CD4-positive, CD25-positive, alpha-beta regulatory T cell (primary cell): ENCODE results near the gene ZNF385C. TPM values are rescaled to one million over a fixed set of nuclear protein-coding genes. Genes with fewer than 3 reads are reported as not detected.

ENCODE experiments used
- ATAC-seq, 2 donors: fragments of 150-1000 bp; cut with Tn5 transposase; one replicate each; pipeline ENCODE4 v1.10.0; 2021; ENCODE audit warnings: low read depth in 2 of 2, moderate number of reproducible peaks in 2 of 2, moderate library complexity in 1 of 2
- DNase-seq, 3 donors: peaks; one replicate each; pipeline versions ENCODE4 v3.0.0 to v3.0.0-alpha.2; 2012 to 2022; ENCODE audit warnings: mixed read lengths in 1 of 3
- H3K27ac ChIP-seq: one replicate; pipeline ENCODE4 v1.7.0; 2013; ENCODE audit warnings: mild to moderate bottlenecking, low read length; ENCODE audit not compliant: insufficient read depth, poor library complexity, severe bottlenecking
- H3K27me3 ChIP-seq: one replicate; pipeline ENCODE4 v1.7.0; 2013; ENCODE audit warnings: low read length; ENCODE audit not compliant: control insufficient read depth, insufficient read depth
- H3K36me3 ChIP-seq: one replicate; pipeline ENCODE4 v1.7.0; 2013; ENCODE audit warnings: mild to moderate bottlenecking, low read length, moderate library complexity; ENCODE audit not compliant: control insufficient read depth, insufficient read depth
- H3K4me1 ChIP-seq: 2 replicates; pipeline ENCODE4 v1.7.0; 2013; ENCODE audit warnings: mild to moderate bottlenecking, low read length; ENCODE audit not compliant: insufficient read depth, control insufficient read depth, poor library complexity, severe bottlenecking
- H3K4me3 ChIP-seq: one replicate; pipeline ENCODE4 v1.7.0; 2013; ENCODE audit warnings: low read depth, mild to moderate bottlenecking, low read length, moderate library complexity
- H3K9me3 ChIP-seq, 2 experiments: 1 replicate in 1 of 2; 2 replicates in 1 of 2; pipeline ENCODE4 v1.7.0; 2013; ENCODE audit warnings: low read length in 2 of 2, mild to moderate bottlenecking in 1 of 2, moderate library complexity in 1 of 2; ENCODE audit not compliant: control insufficient read depth in 2 of 2
- H3K27ac Mint-ChIP-seq, 3 donors: one replicate each; pipeline ENCODE4 v1.8.0; 2020 to 2022; ENCODE audit warnings: mild to moderate bottlenecking in 3 of 3, mixed read lengths in 3 of 3, moderate library complexity in 2 of 3
- H3K27me3 Mint-ChIP-seq: one replicate; pipeline ENCODE4 v1.8.0; 2022; ENCODE audit warnings: mild to moderate bottlenecking, mixed read lengths
- H3K36me3 Mint-ChIP-seq: one replicate; pipeline ENCODE4 v1.8.0; 2020; ENCODE audit warnings: mixed read lengths
- H3K4me1 Mint-ChIP-seq, 4 donors: one replicate each; pipeline ENCODE4 v1.8.0; 2020 to 2022; ENCODE audit warnings: mixed read lengths in 4 of 4, mild to moderate bottlenecking in 1 of 4
- H3K4me3 Mint-ChIP-seq, 4 donors: one replicate each; pipeline ENCODE4 v1.8.0; 2020 to 2022; ENCODE audit warnings: mild to moderate bottlenecking in 4 of 4, mixed read lengths in 4 of 4, moderate library complexity in 3 of 4
- H3K9me3 Mint-ChIP-seq, 7 donors: one replicate each; pipeline ENCODE4 v1.8.0; 2020 to 2022; ENCODE audit warnings: mixed read lengths in 7 of 7, mild to moderate bottlenecking in 3 of 7, moderate library complexity in 2 of 7
- polyA plus RNA-seq, 4 donors: library from polyadenylated mRNA; unstranded; fragments of 300-500 nt; fragmentation: Illumina TruSeq; gene quantifications; one replicate each; pipeline ENCODE4 v1.2.3, GENCODE V29; 2021
- total RNA-seq: library from RNA; stranded (reverse); gene quantifications from one replicate; pipeline ENCODE4 v1.2.3, GENCODE V29; 2022

Gene ZNF385C
- total and polyA plus RNA-seq, 5 donors from 2014 or later: 0.21 TPM; not detected in 4

- H3K27me3 ChIP-seq: peaks cover 4% of the 10 kb centered on the region
- H3K9me3 Mint-ChIP-seq: peaks cover 0 to 1% (median 0%) of the 10 kb centered on the region in 7 donors
- H3K9me3 ChIP-seq: no peaks in the 10 kb centered on the region
- no peaks in the 10 kb centered on the region for H3K36me3 Mint-ChIP-seq
- no peak for DNase-seq
- no peaks in the 10 kb centered on the region for H3K4me1 ChIP-seq
- no peak overlapping the region for H3K27ac ChIP-seq
- peaks cover 18% of the 10 kb centered on the region for H3K27me3 Mint-ChIP-seq
- no peak overlapping the region for H3K4me3 ChIP-seq
- no peaks in the 10 kb centered on the region for H3K4me1 Mint-ChIP-seq
- H3K4me3 Mint-ChIP-seq: no peak overlapping the region
- H3K36me3 ChIP-seq: no peaks in the 10 kb centered on the region
- H3K27ac Mint-ChIP-seq: peak overlapping the region in 2 of 3 donors; percentile 11 to 49
- no peak for ATAC-seq
Observed at GRCh38 chr17:42090964-42091790, 7.1 kb downstream of the ZNF385C start.

DNA sequence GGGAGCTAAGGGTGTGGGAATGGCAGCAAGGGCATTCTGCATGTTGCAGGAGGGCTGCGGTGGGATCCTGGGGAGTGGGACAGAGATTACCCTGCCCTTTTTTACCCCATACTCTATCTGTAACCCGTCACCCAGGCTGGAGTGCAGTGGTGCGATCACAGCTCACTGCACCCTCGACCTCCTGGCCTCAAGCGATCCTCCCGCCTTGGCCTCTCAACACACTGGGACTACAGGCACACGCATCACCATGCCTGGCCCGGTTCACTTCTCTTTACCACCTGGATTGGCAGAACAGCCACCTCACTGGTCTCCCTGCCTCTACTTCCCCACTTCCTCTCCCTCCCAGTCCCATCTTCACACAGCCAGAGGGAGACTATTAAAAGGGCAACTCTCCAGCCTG lies 9.5 kb downstream of the ZNF385C start:
- no peaks in the 10 kb centered on the region for H3K4me1 ChIP-seq
- Mint-ChIP-seq H3K36me3 (no peaks in the 10 kb centered on the region), H3K9me3 (peaks cover 0 to 1% (median 0%) of the 10 kb centered on the region in 7 donors), H3K27me3 (peaks cover 14% of the 10 kb centered on the region), H3K4me1 (no peaks in the 10 kb centered on the region), H3K4me3 (no peak overlapping the region), H3K27ac (no peak overlapping the region)
- no peak overlapping the region for H3K4me3 ChIP-seq
- H3K36me3 ChIP-seq: no peaks in the 10 kb centered on the region
- no peak overlapping the region for H3K27ac ChIP-seq
- peaks cover 4% of the 10 kb centered on the region for H3K27me3 ChIP-seq
- DNase-seq: no peak
- no peaks in the 10 kb centered on the region for H3K9me3 ChIP-seq
- ATAC-seq: no peak

GRCh38 chr17:42087736-42088705 lies 10.3 kb downstream of the ZNF385C start:
- H3K27ac Mint-ChIP-seq: no peak overlapping the region
- Histone ChIP-seq H3K4me3 (no peak overlapping the region), H3K36me3 (no peaks in the 10 kb centered on the region), H3K27ac (no peak overlapping the region), H3K27me3 (peaks cover 4% of the 10 kb centered on the region), H3K9me3 (no peaks in the 10 kb centered on the region), H3K4me1 (no peaks in the 10 kb centered on the region)
- H3K4me3 Mint-ChIP-seq: no peak overlapping the region
- H3K9me3 Mint-ChIP-seq: peaks cover 0 to 1% (median 0%) of the 10 kb centered on the region in 7 donors
- DNase-seq (no peak), ATAC-seq (no peak)
- no peaks in the 10 kb centered on the region for H3K4me1 Mint-ChIP-seq
- H3K27me3 Mint-ChIP-seq: peaks cover 14% of the 10 kb centered on the region
- no peaks in the 10 kb centered on the region for H3K36me3 Mint-ChIP-seq

GRCh38 chr17:42087042-42087701 lies 11.1 kb downstream of the ZNF385C start:
- ATAC-seq (no peak), DNase-seq (no peak)
- no peaks in the 10 kb centered on the region for H3K36me3 ChIP-seq
- Mint-ChIP-seq H3K27me3 (peaks cover 14% of the 10 kb centered on the region), H3K36me3 (no peaks in the 10 kb centered on the region), H3K27ac (no peak overlapping the region), H3K4me3 (no peak overlapping the region), H3K9me3 (peaks cover 0 to under 1% (median 0%) of the 10 kb centered on the region in 7 donors), H3K4me1 (no peaks in the 10 kb centered on the region)
- H3K4me3 ChIP-seq: no peak overlapping the region
- no peak overlapping the region for H3K27ac ChIP-seq
- H3K27me3 ChIP-seq: peaks cover 4% of the 10 kb centered on the region
- H3K4me1 ChIP-seq: no peaks in the 10 kb centered on the region
- H3K9me3 ChIP-seq: no peaks in the 10 kb centered on the region

- Mint-ChIP-seq H3K4me1 (no peaks in the 10 kb centered on the region), H3K27ac (no peak overlapping the region), H3K4me3 (no peak overlapping the region), H3K9me3 (no peaks in the 10 kb centered on the region), H3K36me3 (no peaks in the 10 kb centered on the region), H3K27me3 (peaks cover 13% of the 10 kb centered on the region)
- DNase-seq (no peak), ATAC-seq (no peak)
- no peaks in the 10 kb centered on the region for H3K4me1 ChIP-seq
- no peak overlapping the region for H3K27ac ChIP-seq
- H3K9me3 ChIP-seq: no peaks in the 10 kb centered on the region
- H3K4me3 ChIP-seq: no peak overlapping the region
- H3K36me3 ChIP-seq: no peaks in the 10 kb centered on the region
- H3K27me3 ChIP-seq: no peaks in the 10 kb centered on the region
Observed at GRCh38 chr17:42081516-42082129, 16.6 kb downstream of the ZNF385C start.

DNA sequence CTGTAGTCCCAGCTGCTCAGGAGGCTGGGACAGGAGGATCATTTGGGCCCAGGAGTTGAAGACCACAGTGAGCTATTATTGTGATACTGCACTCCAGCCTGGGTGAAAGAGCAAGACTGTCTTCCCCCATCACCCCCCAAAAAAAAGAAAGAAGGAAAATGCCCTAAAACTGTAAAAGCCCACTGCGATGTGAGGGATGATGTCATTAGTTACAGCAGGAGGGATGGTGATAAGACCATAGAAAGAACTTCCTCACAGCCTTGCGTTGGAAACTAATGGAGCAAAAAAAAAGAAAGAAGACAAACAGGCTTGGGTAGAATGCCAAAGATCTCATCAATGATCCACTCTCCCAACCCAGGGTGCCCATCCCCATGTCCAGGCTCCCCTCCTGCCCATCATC lies 18.7 kb downstream of the ZNF385C start:
- no peak overlapping the region for H3K4me3 Mint-ChIP-seq
- DNase-seq (no peak), ATAC-seq (no peak)
- Histone ChIP-seq H3K4me3 (no peak overlapping the region), H3K36me3 (no peaks in the 10 kb centered on the region), H3K27me3 (no peaks in the 10 kb centered on the region), H3K27ac (no peak overlapping the region), H3K9me3 (no peaks in the 10 kb centered on the region), H3K4me1 (no peaks in the 10 kb centered on the region)
- H3K27ac Mint-ChIP-seq: no peak overlapping the region
- H3K9me3 Mint-ChIP-seq: no peaks in the 10 kb centered on the region
- H3K36me3 Mint-ChIP-seq: no peaks in the 10 kb centered on the region
- H3K4me1 Mint-ChIP-seq: no peaks in the 10 kb centered on the region
- H3K27me3 Mint-ChIP-seq: peaks cover 14% of the 10 kb centered on the region

DNA sequence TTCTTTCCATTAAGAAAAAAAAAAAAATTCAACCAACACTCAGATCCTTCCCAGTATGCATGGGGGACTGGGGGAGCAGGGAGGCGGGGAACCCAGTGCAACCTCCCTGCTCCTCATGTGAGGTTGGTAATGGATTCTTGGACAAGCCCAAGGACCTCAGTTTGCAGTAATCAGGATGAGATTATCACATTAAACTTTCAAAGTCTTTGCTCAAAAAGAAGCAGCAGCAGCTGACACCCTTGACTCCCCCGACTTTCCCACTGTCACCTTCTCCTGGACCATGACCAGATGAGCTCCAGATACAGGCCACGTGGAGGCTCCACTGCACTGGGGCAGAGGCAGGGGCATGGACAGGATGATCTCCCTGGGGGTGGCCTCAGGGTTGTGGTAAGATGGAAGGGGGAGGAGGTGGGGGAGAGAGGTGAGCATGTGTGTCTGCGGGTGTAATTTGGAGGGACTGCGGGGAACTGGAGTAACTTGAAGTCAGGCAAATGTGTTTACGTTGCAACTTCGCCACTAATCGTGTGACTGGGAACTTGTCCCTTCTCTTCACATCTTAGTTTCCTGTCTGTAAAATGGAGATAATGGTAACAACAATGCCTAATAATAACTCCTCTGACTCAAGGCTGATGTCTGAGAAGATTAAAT lies 19.8 kb downstream of the ZNF385C start:
- Histone ChIP-seq H3K9me3 (no peaks in the 10 kb centered on the region), H3K36me3 (no peaks in the 10 kb centered on the region), H3K27me3 (no peaks in the 10 kb centered on the region), H3K27ac (no peak overlapping the region), H3K4me3 (no peak overlapping the region), H3K4me1 (no peaks in the 10 kb centered on the region)
- ATAC-seq: no peak
- H3K4me1 Mint-ChIP-seq: no peaks in the 10 kb centered on the region
- H3K27ac Mint-ChIP-seq: no peak overlapping the region
- peaks cover 5% of the 10 kb centered on the region for H3K36me3 Mint-ChIP-seq
- no peak for DNase-seq
- H3K9me3 Mint-ChIP-seq: no peaks in the 10 kb centered on the region
- peaks cover 22% of the 10 kb centered on the region for H3K27me3 Mint-ChIP-seq
- no peak overlapping the region for H3K4me3 Mint-ChIP-seq
